Activated B cell treated with CpG ODN at 0.5 μM for 24 hours (primary cell): Measurements from ENCODE around the gene EAF2. TPM values are rescaled to one million over a fixed set of nuclear protein-coding genes. Genes with fewer than 3 reads are reported as not detected.

Source experiments
- ATAC-seq: fragments of 200-7000 bp; cut with Tn5 transposase; one replicate; pipeline ENCODE4 v1.10.0; 2021; ENCODE audit warnings: low read depth, mild to moderate bottlenecking, moderate library complexity
- CTCF ChIA-PET: fragments of 350-600 bp; sonication (Branson Sonifier 250); formaldehyde crosslinking; loops from one replicate; lab custom pipeline; 2021; ENCODE audit warnings: antibody characterized with exemption; lab: Charles Lee
- POLR2A ChIA-PET: fragments of 350-600 bp; sonication (Branson Sonifier 250); formaldehyde crosslinking; loops from one replicate; lab custom pipeline; 2021; ENCODE audit warnings: antibody characterized with exemption; lab: Charles Lee
- DNase-seq: peaks from one replicate; pipeline ENCODE4 v3.0.0; 2022
- H3K27ac Mint-ChIP-seq: one replicate; pipeline ENCODE4 v1.8.0; 2020; ENCODE audit warnings: mixed read lengths
- H3K27me3 Mint-ChIP-seq: one replicate; pipeline ENCODE4 v1.8.0; 2021; ENCODE audit warnings: mixed read lengths
- H3K36me3 Mint-ChIP-seq: one replicate; pipeline ENCODE4 v1.8.0; 2021; ENCODE audit warnings: low read depth, mixed read lengths
- H3K4me1 Mint-ChIP-seq: one replicate; pipeline ENCODE4 v1.8.0; 2021; ENCODE audit warnings: mixed read lengths
- H3K4me3 Mint-ChIP-seq: one replicate; pipeline ENCODE4 v1.8.0; 2020; ENCODE audit warnings: mild to moderate bottlenecking, mixed read lengths
- H3K9me3 Mint-ChIP-seq: one replicate; pipeline ENCODE4 v1.8.0; 2020; ENCODE audit warnings: mixed read lengths
- intact Hi-C: fragments of 100-400 bp; cut with micrococcal nuclease; formaldehyde crosslinking; loops from one replicate; pipeline ENCODE4 v1.15.1; 2024
- total RNA-seq: library from RNA; stranded (reverse); gene quantifications from 2 replicates; pipeline ENCODE4 v1.2.3, GENCODE V29; 2022
- TF ChIP-seq, protein P1 (sequence below): fragments of 200-600 bp; IDR thresholded peaks from one replicate; pipeline ENCODE4 v1.8.0; 2022; ENCODE audit warnings: antibody characterized with exemption, mild to moderate bottlenecking

Gene EAF2
- total RNA-seq, 1 donor from 2014 or later, result 43.3 TPM

DNA sequence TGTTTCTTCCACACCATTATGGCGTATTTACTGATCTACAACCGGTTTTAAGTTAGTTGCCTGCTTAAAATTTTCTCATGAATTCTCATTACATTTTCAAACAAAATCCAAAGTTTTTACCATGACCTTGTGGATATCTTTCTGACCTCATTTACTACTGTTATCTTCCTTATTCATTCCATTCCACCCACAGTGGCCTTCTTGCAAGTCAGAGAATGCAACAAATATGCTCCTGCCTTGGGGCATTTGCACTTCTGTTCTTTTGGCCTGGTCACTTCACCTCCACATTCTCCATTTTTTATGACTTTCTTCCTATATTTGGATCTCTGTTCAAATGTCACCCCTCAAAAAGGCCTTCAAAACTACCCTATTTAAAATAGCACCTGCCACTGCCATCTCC is 50.4 kb downstream of the EAF2 start:
- ChIA-PET CTCF (no interaction called here), POLR2A (no interaction called here)
- no peak overlapping the region for H3K4me3 Mint-ChIP-seq
- no peaks in the 10 kb centered on the region for H3K9me3 Mint-ChIP-seq
- H3K4me1 Mint-ChIP-seq, result peaks cover 2% of the 10 kb centered on the region
- no peaks in the 10 kb centered on the region for H3K27me3 Mint-ChIP-seq
- DNase-seq (no peak), ATAC-seq (no peak)
- H3K36me3 Mint-ChIP-seq, result peaks cover 34% of the 10 kb centered on the region
- TF ChIP-seq, protein P1, sequence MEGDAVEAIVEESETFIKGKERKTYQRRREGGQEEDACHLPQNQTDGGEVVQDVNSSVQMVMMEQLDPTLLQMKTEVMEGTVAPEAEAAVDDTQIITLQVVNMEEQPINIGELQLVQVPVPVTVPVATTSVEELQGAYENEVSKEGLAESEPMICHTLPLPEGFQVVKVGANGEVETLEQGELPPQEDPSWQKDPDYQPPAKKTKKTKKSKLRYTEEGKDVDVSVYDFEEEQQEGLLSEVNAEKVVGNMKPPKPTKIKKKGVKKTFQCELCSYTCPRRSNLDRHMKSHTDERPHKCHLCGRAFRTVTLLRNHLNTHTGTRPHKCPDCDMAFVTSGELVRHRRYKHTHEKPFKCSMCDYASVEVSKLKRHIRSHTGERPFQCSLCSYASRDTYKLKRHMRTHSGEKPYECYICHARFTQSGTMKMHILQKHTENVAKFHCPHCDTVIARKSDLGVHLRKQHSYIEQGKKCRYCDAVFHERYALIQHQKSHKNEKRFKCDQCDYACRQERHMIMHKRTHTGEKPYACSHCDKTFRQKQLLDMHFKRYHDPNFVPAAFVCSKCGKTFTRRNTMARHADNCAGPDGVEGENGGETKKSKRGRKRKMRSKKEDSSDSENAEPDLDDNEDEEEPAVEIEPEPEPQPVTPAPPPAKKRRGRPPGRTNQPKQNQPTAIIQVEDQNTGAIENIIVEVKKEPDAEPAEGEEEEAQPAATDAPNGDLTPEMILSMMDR, result no peak
- no peak overlapping the region for H3K27ac Mint-ChIP-seq
- intact Hi-C loops, result no loop called here

- ChIA-PET POLR2A (no interaction called here), CTCF (no interaction called here)
- Mint-ChIP-seq H3K4me3 (no peak within 1 kb of the TSS), H3K9me3 (no peaks in the 10 kb centered on the region), H3K27ac (no peak within 1 kb of the TSS), H3K4me1 (no peaks in the 10 kb centered on the region), H3K27me3 (no peaks in the 10 kb centered on the region), H3K36me3 (peaks cover 49% of the 10 kb centered on the region)
- TF ChIP-seq, protein P1, result no peak
- DNase-seq (no peak), ATAC-seq (no peak)
- intact Hi-C loops, result no loop called here
Observed at GRCh38 chr3:121894301-121894990, 59.4 kb downstream of the EAF2 start, which contains the start of gene SLC15A2. Gene SLC15A2, plus strand, starts transcription at chr3:121894401. Its CDS starts 76 bp downstream, at chr3:121894477.

- DNase-seq (no peak), ATAC-seq (no peak)
- Mint-ChIP-seq H3K4me1 (no peaks in the 10 kb centered on the region), H3K36me3 (peaks cover 54% of the 10 kb centered on the region), H3K9me3 (no peaks in the 10 kb centered on the region), H3K4me3 (no peak overlapping the region), H3K27ac (no peak overlapping the region), H3K27me3 (no peaks in the 10 kb centered on the region)
- intact Hi-C loops, result no loop called here
- CTCF ChIA-PET, result no interaction called here
- POLR2A ChIA-PET, result no interaction called here
- TF ChIP-seq, protein P1, result no peak
Observed at GRCh38 chr3:121895121-121895520, 60.1 kb downstream of the EAF2 start.

DNA sequence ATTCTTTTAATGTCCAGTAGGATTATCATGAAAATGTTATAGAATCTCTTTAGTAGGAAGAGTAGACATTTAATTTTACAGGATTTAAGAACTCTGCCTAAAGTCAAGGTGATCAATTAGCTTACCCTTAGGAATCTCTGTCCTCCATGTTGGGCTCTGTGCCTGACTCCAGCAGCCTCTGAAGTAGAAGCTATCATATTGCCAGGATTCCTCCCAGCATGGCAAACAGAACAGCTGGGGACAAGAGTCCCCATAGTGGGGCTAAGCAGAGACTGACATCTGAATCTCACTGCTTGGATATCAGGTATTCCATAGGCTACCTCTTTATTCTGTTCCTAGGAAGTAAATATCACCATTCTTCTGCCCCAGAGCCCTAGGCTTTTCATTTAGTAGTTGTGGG is 60.7 kb downstream of the EAF2 start:
- ChIA-PET POLR2A (no interaction called here), CTCF (no interaction called here)
- Mint-ChIP-seq H3K4me3 (no peak overlapping the region), H3K4me1 (no peaks in the 10 kb centered on the region), H3K36me3 (peaks cover 57% of the 10 kb centered on the region), H3K27me3 (no peaks in the 10 kb centered on the region), H3K9me3 (no peaks in the 10 kb centered on the region), H3K27ac (no peak overlapping the region)
- TF ChIP-seq, protein P1, result no peak
- ATAC-seq, result no peak
- intact Hi-C loops, result no loop called here
- DNase-seq, result no peak

- H3K9me3 Mint-ChIP-seq, result no peaks in the 10 kb centered on the region
- H3K27ac Mint-ChIP-seq, result no peak overlapping the region
- DNase-seq (no peak), ATAC-seq (no peak)
- POLR2A ChIA-PET, result no interaction called here
- no peak overlapping the region for H3K4me3 Mint-ChIP-seq
- peaks cover 61% of the 10 kb centered on the region for H3K36me3 Mint-ChIP-seq
- CTCF ChIA-PET, result no interaction called here
- H3K4me1 Mint-ChIP-seq, result no peaks in the 10 kb centered on the region
- intact Hi-C loops, result no loop called here
- TF ChIP-seq, protein P1, result no peak
- no peaks in the 10 kb centered on the region for H3K27me3 Mint-ChIP-seq
Observed at GRCh38 chr3:121896823-121897222, 61.8 kb downstream of the EAF2 start.
